AG04449 (cell line): ENCODE measurements around the gene WTAP.
"Not testable (repeated sequence)": the region's sequence is repeated elsewhere in the genome, so short reads cannot be mapped to it uniquely, and the experiment has no call there.

ENCODE experiments used
- CTCF ChIA-PET: fragments of 350-600 bp; formaldehyde crosslinking; extraction: SDS; loops from one replicate; lab custom pipeline; 2021; ENCODE audit warnings: antibody characterized with exemption; lab: Yijun Ruan, JAX
- POLR2A ChIA-PET: fragments of 400-600, 350-600 bp; formaldehyde crosslinking; extraction: SDS; loops from one replicate; lab custom pipeline; 2020; ENCODE audit warnings: antibody characterized with exemption, inconsistent platforms; lab: Yijun Ruan, JAX
- DNase-seq: peaks from one replicate; pipeline ENCODE4 v3.0.0-alpha.2; 2010; ENCODE audit warnings: low read depth, low spot score
- H3K4me3 ChIP-seq: 2 replicates; pipeline ENCODE4 v1.5.1; 2011; ENCODE audit warnings: low read depth, mild to moderate bottlenecking, control low read depth, low read length
- TF ChIP-seq, protein P1 (sequence below): IDR thresholded peaks from one replicate; pipeline ENCODE4 v1.5.1; 2011; ENCODE audit warnings: mild to moderate bottlenecking, moderate library complexity, low read length, control low read depth, inconsistent platforms; ENCODE audit not compliant: insufficient read depth; ENCODE audit errors: missing control alignments

WTAP gene

DNA sequence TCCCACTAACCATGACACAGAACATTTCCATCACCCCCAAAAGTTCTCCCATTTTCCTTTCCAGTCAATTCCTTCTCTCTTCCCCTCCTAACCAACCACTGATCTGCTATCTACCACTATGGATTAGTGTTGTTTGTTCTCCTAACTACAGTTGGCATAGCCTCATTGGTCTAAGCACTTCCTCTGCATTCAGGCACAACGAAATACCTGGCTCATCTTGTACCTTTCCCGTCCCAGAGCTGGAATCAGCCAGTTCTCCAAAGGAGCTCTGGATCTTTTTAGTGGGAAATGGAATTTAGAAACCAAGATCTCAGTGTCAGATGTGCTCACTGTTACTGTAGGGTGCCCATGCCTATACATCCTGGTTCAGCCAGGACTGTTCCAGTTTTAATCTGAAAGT, 4.0 kb upstream of the WTAP start:
- no peak overlapping the region for H3K4me3 ChIP-seq
- CTCF ChIA-PET: no interaction called here
- TF ChIP-seq, protein P1, sequence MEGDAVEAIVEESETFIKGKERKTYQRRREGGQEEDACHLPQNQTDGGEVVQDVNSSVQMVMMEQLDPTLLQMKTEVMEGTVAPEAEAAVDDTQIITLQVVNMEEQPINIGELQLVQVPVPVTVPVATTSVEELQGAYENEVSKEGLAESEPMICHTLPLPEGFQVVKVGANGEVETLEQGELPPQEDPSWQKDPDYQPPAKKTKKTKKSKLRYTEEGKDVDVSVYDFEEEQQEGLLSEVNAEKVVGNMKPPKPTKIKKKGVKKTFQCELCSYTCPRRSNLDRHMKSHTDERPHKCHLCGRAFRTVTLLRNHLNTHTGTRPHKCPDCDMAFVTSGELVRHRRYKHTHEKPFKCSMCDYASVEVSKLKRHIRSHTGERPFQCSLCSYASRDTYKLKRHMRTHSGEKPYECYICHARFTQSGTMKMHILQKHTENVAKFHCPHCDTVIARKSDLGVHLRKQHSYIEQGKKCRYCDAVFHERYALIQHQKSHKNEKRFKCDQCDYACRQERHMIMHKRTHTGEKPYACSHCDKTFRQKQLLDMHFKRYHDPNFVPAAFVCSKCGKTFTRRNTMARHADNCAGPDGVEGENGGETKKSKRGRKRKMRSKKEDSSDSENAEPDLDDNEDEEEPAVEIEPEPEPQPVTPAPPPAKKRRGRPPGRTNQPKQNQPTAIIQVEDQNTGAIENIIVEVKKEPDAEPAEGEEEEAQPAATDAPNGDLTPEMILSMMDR: no peak
- POLR2A ChIA-PET: interaction anchor here (1.2 kb wide), 1 partner anchor 30 kb away, joined by 3 read pairs; the partner anchor contains the start of gene SOD2
- no peak for DNase-seq

DNA sequence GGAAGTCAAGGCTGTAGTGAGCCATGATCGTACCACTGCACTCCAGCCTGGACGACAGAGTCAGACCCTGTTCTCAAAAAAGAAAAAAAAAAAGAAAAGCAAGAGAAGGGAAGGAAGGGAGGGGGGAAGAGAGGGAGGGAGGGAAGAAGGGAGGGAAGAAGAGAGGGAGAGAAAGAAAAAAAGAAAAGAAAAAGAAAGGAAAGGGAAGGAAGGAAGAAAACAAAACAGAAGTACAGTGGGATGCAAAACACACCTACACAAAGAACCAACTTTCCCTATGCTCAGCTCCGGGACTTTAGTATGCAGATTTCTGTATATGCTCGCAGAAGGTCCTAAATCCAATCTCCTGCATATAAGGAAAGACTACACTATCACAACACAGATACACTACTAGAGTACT, 2.5 kb upstream of the WTAP start:
- POLR2A ChIA-PET: interaction anchor here (0.7 kb wide), 1 partner anchor 36 kb away, joined by 3 read pairs; no protein-coding TSS in a partner anchor
- CTCF ChIA-PET: interaction anchor here (1.1 to 2.7 kb wide), 2 partner anchors 8 to 30 kb away, joined by 3 to 9 read pairs; no protein-coding TSS in a partner anchor
- TF ChIP-seq, protein P1: no peak

DNA sequence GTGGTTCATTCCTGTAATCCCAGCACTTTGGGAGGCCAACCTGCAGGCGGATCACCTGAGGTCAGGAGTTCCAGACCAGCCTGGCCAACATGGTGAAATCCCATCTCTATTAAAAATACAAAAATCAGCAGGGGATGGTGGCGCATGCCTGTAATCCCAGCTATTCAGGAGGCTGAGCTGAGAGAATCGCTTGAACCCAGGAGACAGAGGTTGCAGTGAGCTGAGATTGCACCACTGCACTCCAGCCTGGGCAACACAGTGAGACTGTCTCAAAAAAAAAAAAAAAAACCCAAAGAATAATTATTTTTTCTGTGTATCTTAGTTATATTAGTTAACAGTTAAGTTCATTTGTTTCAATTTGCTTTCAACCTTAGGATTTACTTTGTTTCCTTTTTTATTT, 2.1 kb upstream of the WTAP start:
- not testable (repeated sequence) for DNase-seq, H3K4me3 ChIP-seq
- CTCF ChIA-PET: interaction anchor here (1.1 to 2.7 kb wide), 2 partner anchors 8 to 30 kb away, joined by 3 to 9 read pairs; no protein-coding TSS in a partner anchor
- POLR2A ChIA-PET: interaction anchor here (0.7 to 2.1 kb wide), 2 partner anchors 24 to 36 kb away, joined by 3 to 7 read pairs; no protein-coding TSS in a partner anchor

More for the DNA sequence above, 2.5 kb upstream of the WTAP start:
- no peak for DNase-seq
- no peak overlapping the region for H3K4me3 ChIP-seq

DNA sequence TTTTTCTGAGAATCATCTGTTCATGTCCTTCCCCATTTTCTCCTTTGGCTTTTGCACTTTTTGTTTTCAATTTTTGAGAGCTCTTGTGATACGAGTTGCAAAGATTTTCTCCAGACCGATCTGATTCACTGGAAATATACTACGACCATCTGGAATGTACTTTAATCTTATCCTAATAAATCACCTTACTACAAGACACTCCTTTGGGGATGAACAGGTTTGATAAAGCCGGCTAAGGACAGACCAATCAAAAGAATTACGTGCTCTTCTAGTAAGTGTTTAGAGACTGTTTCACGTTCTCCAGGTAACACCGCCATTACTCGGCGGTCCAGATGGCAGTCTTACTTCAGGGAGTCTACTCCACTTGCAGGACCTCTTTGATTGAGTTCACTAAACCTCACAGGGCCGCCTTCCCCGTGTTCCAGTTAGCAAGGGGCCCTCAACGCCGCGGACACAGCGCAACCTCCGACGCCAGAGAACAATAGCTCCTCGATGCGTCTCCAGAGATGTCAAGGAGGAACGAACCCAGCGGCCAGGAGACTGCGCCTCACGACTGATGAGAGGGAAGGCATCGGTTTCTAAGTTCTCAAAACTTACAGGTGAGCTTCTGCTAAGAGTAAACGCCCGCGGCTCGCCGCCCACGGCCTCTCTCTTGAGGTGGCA, 920 bp upstream of the WTAP start:
- TF ChIP-seq, protein P1: no peak
- CTCF ChIA-PET: interaction anchor here (1.0 to 2.7 kb wide), 3 partner anchors 9 to 63 kb away, joined by 3 to 9 read pairs (median 3); partner anchors contain the start of gene TCP1
- DNase-seq: no peak
- POLR2A ChIA-PET: interaction anchor here (1.1 to 2.1 kb wide), 6 partner anchors 9 to 63 kb away, joined by 5 to 15 read pairs (median 6); partner anchors contain the start of genes ACAT2, SOD2 and TCP1
- H3K4me3 ChIP-seq: peak overlapping the region; percentile 83

DNA sequence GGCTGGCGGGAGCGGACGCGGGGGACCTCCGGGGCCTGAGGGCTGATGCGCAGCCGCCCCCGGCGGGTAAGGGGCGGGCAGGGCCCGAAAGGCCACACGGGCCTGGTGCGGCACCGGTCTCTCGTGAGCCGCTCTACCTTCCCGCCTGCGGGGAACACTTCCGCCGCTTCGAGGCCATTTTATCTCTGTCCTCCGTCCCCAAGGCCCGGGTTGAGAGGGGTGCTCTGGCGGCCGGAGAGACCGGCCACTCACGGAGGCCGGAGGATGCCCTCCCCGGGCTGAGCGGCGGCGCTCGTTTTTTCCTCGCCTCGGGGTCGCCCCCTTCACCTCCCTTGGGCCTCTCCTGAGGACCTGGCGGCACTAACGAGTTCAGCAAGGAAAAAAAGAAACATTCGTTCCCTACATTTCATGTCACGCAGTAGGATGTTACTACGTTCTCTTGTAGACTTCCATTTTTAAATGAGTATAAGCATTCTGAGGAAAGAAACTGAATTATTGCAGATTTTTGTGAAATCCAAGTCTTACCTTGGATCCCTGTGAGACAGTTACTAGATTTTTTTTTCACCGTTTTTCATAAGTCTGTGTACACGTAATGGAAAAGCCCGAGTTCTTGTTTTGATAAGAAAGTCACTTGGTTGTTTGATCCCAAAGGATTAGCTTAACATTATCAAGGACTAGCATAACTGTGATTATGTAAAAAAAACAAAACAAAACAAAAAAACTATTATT, 575 bp downstream of the WTAP start:
- TF ChIP-seq, protein P1: no peak
- POLR2A ChIA-PET: interaction anchor here (1.2 to 2.1 kb wide), 5 partner anchors 11 to 36 kb away, joined by 3 to 15 read pairs (median 6); partner anchors contain the start of genes ACAT2 and SOD2
- H3K4me3 ChIP-seq: peak overlapping the region; percentile 78
- no peak for DNase-seq
- CTCF ChIA-PET: interaction anchor here (2.0 to 3.0 kb wide), 4 partner anchors 8 to 39 kb away, joined by 4 to 13 read pairs (median 12); no protein-coding TSS in a partner anchor

DNA sequence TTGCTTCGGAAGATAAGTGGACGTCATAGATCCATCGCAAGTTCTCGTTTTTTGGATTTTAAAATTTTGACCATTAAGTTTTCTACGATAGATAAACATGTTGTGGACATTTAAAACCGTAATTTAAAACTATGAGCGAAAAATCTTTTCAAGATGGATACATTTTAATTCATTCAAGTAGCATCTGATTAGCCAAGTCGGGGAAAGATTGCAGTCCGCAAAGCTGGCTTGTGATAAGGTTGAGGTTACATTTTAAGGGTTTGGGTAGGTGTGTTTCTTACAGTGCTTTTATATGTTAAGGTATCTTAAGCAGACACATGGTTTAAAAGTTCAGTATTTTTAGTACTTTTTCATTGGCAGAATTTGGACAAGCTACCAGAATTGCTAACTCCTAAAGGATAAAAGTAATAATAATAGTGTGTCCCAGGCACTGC, 1.2 kb downstream of the WTAP start:
- ChIA-PET CTCF (interaction anchor here (1.0 to 3.0 kb wide), 5 partner anchors 8 to 40 kb away, joined by 4 to 13 read pairs (median 11); no protein-coding TSS in a partner anchor), POLR2A (interaction anchor here (1.0 to 1.2 kb wide), 3 partner anchors 15 to 61 kb away, joined by 3 to 5 read pairs (median 3); partner anchors contain the start of gene TCP1)
- TF ChIP-seq, protein P1: no peak
- peak overlapping the region; percentile 78 for H3K4me3 ChIP-seq
- no peak for DNase-seq
